Keratinocyte (primary cell): ENCODE data around the gene CD40. TPM values are rescaled to one million over a fixed set of nuclear protein-coding genes. Genes with fewer than 3 reads are reported as not detected.
A peak's percentile ranks its signal among the peaks of the same experiment; 100 is the strongest.
"Not testable (repeated sequence)": the region's sequence is repeated elsewhere in the genome, so short reads cannot be mapped to it uniquely, and the experiment has no call there.

Experiments used
- DNase-seq: peaks from one replicate; pipeline ENCODE4 v3.0.0-alpha.2; 2011; ENCODE audit warnings: low read depth, missing footprints, low spot score
- FAIRE-seq: peaks from 2 replicates; lab custom pipeline; 2011; peaks lifted over from hg19 to GRCh38; lab: Jason Lieb, UNC
- H2AFZ ChIP-seq: 2 replicates; pipeline ENCODE4 v1.6.0; 2012; ENCODE audit warnings: low read length, control low read depth, inconsistent platforms; ENCODE audit not compliant: control insufficient read depth
- H3K27ac ChIP-seq: 2 replicates; pipeline ENCODE4 v1.5.1; 2011; ENCODE audit warnings: low read length; ENCODE audit not compliant: control insufficient read depth, insufficient read depth
- H3K27me3 ChIP-seq: 3 replicates; pipeline ENCODE4 v1.6.0; 2011; ENCODE audit warnings: low read length; ENCODE audit not compliant: control insufficient read depth, insufficient read depth; ENCODE audit errors: extremely low read depth
- H3K36me3 ChIP-seq, 2 experiments: 2 replicates in 1 of 2; 3 replicates in 1 of 2; pipeline ENCODE4 v1.5.1; 2011; ENCODE audit warnings: low read length in 2 of 2, mild to moderate bottlenecking in 1 of 2; ENCODE audit not compliant: control insufficient read depth in 2 of 2, insufficient read depth in 2 of 2; ENCODE audit errors: extremely low read depth in 1 of 2
- H3K4me1 ChIP-seq: 3 replicates; pipeline ENCODE4 v1.5.1; 2011; ENCODE audit warnings: low read length; ENCODE audit not compliant: control insufficient read depth, insufficient read depth; ENCODE audit errors: extremely low read depth
- H3K4me2 ChIP-seq: 3 replicates; pipeline ENCODE4 v1.6.0; 2011; ENCODE audit warnings: low read depth, low read length; ENCODE audit not compliant: control insufficient read depth, insufficient read depth; ENCODE audit errors: extremely low read depth
- H3K4me3 ChIP-seq, 3 experiments: fragments of 200-600 bp in 1 of 3; sonication (generic) in 1 of 3; 2 replicates in 2 of 3; 3 replicates in 1 of 3; pipeline ENCODE4 v1.5.1; 2011 to 2016; ENCODE audit warnings: low read length in 3 of 3, mild to moderate bottlenecking in 3 of 3, control low read depth in 2 of 3, inconsistent platforms in 1 of 3, low read depth in 1 of 3, mixed read lengths in 1 of 3, mixed run types in 1 of 3, moderate library complexity in 1 of 3; ENCODE audit not compliant: control insufficient read depth in 2 of 3, insufficient read depth in 2 of 3; ENCODE audit errors: extremely low read depth in 1 of 3
- H3K79me2 ChIP-seq: 2 replicates; pipeline ENCODE4 v1.6.0; 2012; ENCODE audit warnings: low read length; ENCODE audit not compliant: control insufficient read depth, insufficient read depth
- H3K9ac ChIP-seq: 3 replicates; pipeline ENCODE4 v1.6.0; 2011; ENCODE audit warnings: low read length; ENCODE audit not compliant: control insufficient read depth, insufficient read depth; ENCODE audit errors: extremely low read depth
- H3K9me1 ChIP-seq: 3 replicates; pipeline ENCODE4 v1.6.0; 2011; ENCODE audit warnings: low read length; ENCODE audit not compliant: control insufficient read depth, insufficient read depth; ENCODE audit errors: extremely low read depth
- H3K9me3 ChIP-seq: 2 replicates; pipeline ENCODE4 v1.5.1; 2012; ENCODE audit warnings: low read depth, low read length; ENCODE audit not compliant: control insufficient read depth
- H4K20me1 ChIP-seq: 3 replicates; pipeline ENCODE4 v1.6.0; 2011; ENCODE audit warnings: low read length; ENCODE audit not compliant: control insufficient read depth, insufficient read depth; ENCODE audit errors: extremely low read depth
- EZH2 ChIP-seq: IDR thresholded peaks from one replicate; pipeline ENCODE4 v1.6.1; 2012; ENCODE audit warnings: inconsistent platforms, mild to moderate bottlenecking, low read length, moderate library complexity
- dilution Hi-C: fragments of 300-500 bp; cut with MboI; formaldehyde crosslinking; loops from one replicate; pipeline ENCODE4 v1.7.0; 2020; ENCODE audit warnings: low sequenced_read_pairs; ENCODE audit not compliant: extremely low pct_ligation_motif_present
- polyA plus RNA-seq, 5 experiments: library from polyadenylated mRNA; depleted of rRNA in 3 of 5; stranded (reverse) in 3 of 5; stranded (forward) in 1 of 5; unstranded in 1 of 5; fragments of >200 nt; gene quantifications; 1 replicate in 1 of 5; 2 replicates in 3 of 5; 3 replicates in 1 of 5; pipeline versions ENCODE4 v1.2.1 to v1.2.3, GENCODE V29; 2011 to 2012; ENCODE audit warnings: missing spikeins in 2 of 5, low read depth in 1 of 5, low replicate concordance in 1 of 5
- TF ChIP-seq, protein P1 (sequence below), 3 experiments: IDR thresholded peaks in 1 of 3; conservative IDR thresholded peaks in 1 of 3; optimal IDR thresholded peaks in 1 of 3; 2 replicates in 2 of 3; 3 replicates in 1 of 3; pipeline versions ENCODE3 to v1.5.1; 2011; ENCODE audit warnings: low read length in 3 of 3, mild to moderate bottlenecking in 3 of 3, moderate library complexity in 2 of 3, control low read depth in 1 of 3, inconsistent platforms in 1 of 3; ENCODE audit not compliant: insufficient read depth in 2 of 3; ENCODE audit errors: extremely low read depth in 1 of 3

The CD40 gene
- polyA plus RNA-seq, 1 donor (not counting 4 experiments of a cell fraction or from before 2014, with no cell fraction given) = 13.4 TPM

DNA sequence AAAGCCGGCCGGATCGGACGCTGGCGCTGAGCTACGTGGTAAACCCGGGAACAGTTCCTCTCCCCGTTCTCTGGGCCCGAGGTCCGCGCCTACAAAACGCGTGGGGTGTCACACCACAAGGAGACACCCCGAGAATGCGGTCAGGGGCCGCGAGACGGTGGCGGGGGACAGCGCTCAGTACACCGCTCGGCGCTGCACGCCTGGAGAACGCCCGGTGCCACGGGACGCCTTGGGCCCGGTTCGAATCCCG, 29.0 kb upstream of the CD40 start:
- Histone ChIP-seq H3K36me3 (no peaks in the 10 kb centered on the region), H3K27ac (peak overlapping the region; percentile 84), H3K4me3 (peak overlapping the region; percentile 76 to 91 (median 82)), H3K9me1 (no peaks in the 10 kb centered on the region), H3K9ac (peak overlapping the region; percentile 94), H3K79me2 (peaks cover 53% of the 10 kb centered on the region), H3K4me2 (peak overlapping the region; percentile 93), H3K9me3 (no peaks in the 10 kb centered on the region), H3K27me3 (no peaks in the 10 kb centered on the region), H3K4me1 (peaks cover 22% of the 10 kb centered on the region), H4K20me1 (peaks cover 6% of the 10 kb centered on the region), H2AFZ (peak overlapping the region; percentile 90)
- DNase-seq (no peak), FAIRE-seq (no peak)
- no peak for TF ChIP-seq EZH2
- TF ChIP-seq, protein P1, sequence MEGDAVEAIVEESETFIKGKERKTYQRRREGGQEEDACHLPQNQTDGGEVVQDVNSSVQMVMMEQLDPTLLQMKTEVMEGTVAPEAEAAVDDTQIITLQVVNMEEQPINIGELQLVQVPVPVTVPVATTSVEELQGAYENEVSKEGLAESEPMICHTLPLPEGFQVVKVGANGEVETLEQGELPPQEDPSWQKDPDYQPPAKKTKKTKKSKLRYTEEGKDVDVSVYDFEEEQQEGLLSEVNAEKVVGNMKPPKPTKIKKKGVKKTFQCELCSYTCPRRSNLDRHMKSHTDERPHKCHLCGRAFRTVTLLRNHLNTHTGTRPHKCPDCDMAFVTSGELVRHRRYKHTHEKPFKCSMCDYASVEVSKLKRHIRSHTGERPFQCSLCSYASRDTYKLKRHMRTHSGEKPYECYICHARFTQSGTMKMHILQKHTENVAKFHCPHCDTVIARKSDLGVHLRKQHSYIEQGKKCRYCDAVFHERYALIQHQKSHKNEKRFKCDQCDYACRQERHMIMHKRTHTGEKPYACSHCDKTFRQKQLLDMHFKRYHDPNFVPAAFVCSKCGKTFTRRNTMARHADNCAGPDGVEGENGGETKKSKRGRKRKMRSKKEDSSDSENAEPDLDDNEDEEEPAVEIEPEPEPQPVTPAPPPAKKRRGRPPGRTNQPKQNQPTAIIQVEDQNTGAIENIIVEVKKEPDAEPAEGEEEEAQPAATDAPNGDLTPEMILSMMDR (optimal IDR thresholded peaks at IDR 0.05 in 1 of 3, IDR thresholded peaks at IDR 0.05 in 1 of 3, conservative IDR thresholded peaks at IDR 0.05 in 1 of 3; ENCODE audit: extremely low read depth in 1 of 3, insufficient read depth in 2 of 3, low read length in 3 of 3) = no peak
- dilution Hi-C loops = no loop called here

DNA sequence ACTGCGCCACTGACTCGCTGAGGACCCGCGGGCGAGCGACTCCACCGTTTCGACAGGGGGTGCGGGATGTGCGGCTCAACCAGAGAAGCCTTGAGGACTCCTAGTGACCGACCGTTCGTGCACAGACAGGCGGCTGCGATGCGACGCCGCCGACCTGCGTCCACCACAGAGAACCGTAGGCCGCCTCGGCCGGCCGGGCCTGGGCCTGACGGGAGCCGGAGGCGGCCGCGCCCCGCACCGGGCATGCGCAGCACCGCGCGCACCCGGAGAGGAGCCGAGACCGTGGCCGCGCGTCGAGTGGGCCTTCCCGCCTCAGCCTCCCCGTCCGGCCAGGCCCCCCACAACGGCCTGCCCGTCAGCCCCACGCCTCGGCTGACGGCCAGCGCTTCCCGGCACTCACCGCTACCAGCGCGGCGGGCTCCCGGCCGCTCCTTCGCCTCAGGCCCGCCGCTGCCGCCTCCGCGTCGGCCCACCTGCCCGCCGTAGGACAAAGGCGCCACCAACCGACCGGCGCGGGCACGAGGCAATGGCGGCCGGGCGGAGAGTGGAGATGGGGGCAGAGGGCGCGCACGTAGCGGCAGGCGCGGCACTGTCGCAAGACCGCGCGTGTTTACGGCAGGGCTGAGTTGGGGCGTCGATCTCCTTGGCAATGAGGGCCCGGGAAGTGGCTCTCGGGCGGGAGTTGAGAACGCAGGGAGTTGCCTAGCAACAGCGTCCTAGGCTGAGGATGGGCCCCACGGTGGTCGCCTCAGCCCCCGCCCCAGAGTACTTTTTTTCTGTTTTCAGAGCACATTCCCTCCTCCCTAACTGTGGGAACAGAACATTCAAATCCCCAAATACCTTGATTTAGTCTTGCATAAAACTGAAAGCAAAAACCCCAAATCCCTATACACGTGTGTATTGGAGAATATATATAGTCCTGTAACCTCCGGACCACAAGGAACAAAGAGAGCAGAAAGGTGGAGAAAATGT, 28.4 kb upstream of the CD40 start, which contains the start of gene NCOA5:
Gene NCOA5 (minus strand): TSS at position 546 of the 972 bp plus-strand sequence. CDS start 10,538 bp downstream, outside the sequence.
- H3K4me1 ChIP-seq = peaks cover 22% of the 10 kb centered on the region
- no peak for FAIRE-seq
- dilution Hi-C loops = no loop called here

DNA sequence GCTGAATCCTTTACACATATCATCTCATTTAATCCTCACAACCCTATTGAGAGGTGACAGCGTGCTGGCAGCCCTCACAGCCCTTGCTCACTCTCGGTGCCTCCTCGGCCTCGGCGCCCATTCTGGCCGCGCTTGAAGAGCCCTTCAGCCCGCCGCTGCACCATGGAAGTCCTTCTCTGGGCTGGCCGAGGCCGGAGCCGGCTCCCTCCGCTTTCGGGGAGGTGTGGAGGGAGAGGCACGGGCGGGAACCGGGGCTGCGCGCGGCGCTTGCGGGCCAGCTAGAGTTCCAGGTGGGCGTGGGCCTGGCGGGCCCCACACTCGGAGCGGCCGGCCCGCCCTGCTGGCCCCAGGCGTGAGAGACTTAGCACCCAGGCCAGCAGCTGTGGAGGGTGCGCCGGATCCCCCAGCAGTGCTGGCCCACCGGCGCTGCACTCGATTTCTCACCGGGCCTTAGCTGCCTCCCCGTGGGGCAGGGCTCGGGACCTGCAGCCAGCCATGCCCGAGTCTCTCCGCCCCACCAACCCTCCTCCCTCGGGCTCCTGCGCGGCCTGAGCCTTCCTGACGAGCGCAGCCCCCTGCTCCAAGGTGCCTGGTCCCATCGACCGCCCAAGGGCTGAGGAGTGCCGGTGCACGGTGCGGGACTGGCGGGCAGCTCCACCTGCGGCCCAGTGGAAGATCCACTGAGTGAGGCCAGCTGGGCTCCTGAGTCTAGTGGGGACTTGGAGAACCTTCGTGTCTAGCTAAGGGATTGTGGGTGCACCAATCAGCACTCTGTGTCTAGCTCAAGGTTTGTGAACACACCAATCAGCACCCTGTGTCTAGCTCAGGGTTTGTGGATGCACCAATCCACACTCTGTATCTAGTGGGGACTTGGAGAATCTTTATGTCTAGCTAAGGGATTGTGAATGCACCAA, 26.2 kb upstream of the CD40 start:
- H3K27me3 ChIP-seq, H3K4me3 ChIP-seq, H3K4me2 ChIP-seq, H3K9ac ChIP-seq, dilution Hi-C loops, H3K9me3 ChIP-seq, H2AFZ ChIP-seq, H3K9me1 ChIP-seq, DNase-seq, H3K27ac ChIP-seq, H4K20me1 ChIP-seq, FAIRE-seq, H3K36me3 ChIP-seq: not testable (repeated sequence)
- H3K4me1 ChIP-seq = peaks cover 14% of the 10 kb centered on the region
- H3K79me2 ChIP-seq = peaks cover 25% of the 10 kb centered on the region

More for the DNA sequence above, 28.4 kb upstream of the CD40 start, which contains the start of gene NCOA5:
- no peaks in the 10 kb centered on the region for H3K9me3 ChIP-seq
- peak; percentile 60 for DNase-seq
- peaks cover 47% of the 10 kb centered on the region for H3K79me2 ChIP-seq
- peak within 1 kb of the TSS; percentile 90 for H2AFZ ChIP-seq
- peak within 1 kb of the TSS; percentile 84 for H3K27ac ChIP-seq
- peaks cover 3% of the 10 kb centered on the region for H4K20me1 ChIP-seq
- H3K9me1 ChIP-seq = no peaks in the 10 kb centered on the region
- H3K36me3 ChIP-seq = no peaks in the 10 kb centered on the region
- peak within 1 kb of the TSS; percentile 76 to 91 (median 82) for H3K4me3 ChIP-seq
- no peak for TF ChIP-seq EZH2
- TF ChIP-seq, protein P1 (optimal IDR thresholded peaks at IDR 0.05 in 1 of 3, IDR thresholded peaks at IDR 0.05 in 1 of 3, conservative IDR thresholded peaks at IDR 0.05 in 1 of 3; ENCODE audit: extremely low read depth in 1 of 3, insufficient read depth in 2 of 3, low read length in 3 of 3) = peak in 2 of 3 experiments; percentile 7 to 64
- H3K27me3 ChIP-seq = no peaks in the 10 kb centered on the region
- peak within 1 kb of the TSS; percentile 93 for H3K4me2 ChIP-seq
- peak within 1 kb of the TSS; percentile 94 for H3K9ac ChIP-seq
